SK-N-MC (cell line): ENCODE measurements around the gene ZNF394.

ENCODE experiments used
- EZH2 ChIP-seq: fragments of 200-600 bp; sonication (generic); IDR thresholded peaks from one replicate; pipeline ENCODE4 v1.6.1; 2017; ENCODE audit warnings: antibody characterized with exemption
- POLR2AphosphoS5 ChIP-seq: IDR thresholded peaks from 2 replicates; pipeline ENCODE4 v1.6.1; 2012; ENCODE audit warnings: mild to moderate bottlenecking, low read depth, low read length, borderline replicate concordance

DNA sequence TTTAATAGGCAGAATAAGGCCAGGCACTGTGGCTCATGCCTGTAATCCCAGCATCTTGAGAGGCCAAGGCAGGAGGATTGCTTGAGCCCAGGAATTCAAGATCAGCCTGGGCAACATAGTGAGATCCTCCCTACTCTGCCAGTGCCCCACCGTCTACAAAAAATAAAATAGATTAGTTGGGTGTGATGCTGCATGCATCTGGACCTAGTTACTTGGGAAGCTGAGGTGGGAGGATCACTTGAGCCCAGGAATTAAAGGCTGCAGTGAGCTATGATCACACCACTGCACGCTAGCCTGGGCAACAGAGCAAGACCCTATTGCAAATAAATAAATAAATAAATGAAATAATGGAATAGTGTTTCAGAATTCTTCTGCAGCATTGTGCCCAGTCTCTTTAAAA lies 35.6 kb upstream of the ZNF394 start:
- TF ChIP-seq EZH2: no peak
- TF ChIP-seq POLR2AphosphoS5: no peak
